Aorta (tissue), 5 donors: ENCODE data around the gene DBNDD2. TPM values are rescaled to one million over a fixed set of nuclear protein-coding genes. Genes with fewer than 3 reads are reported as not detected.

Experiments used
- ATAC-seq: fragments of 200-7000 bp; cut with Tn5 transposase; one replicate; pipeline ENCODE4 v1.9.1; 2022; ENCODE audit warnings: moderate library complexity; ENCODE audit not compliant: low FRiP score
- DNase-seq, 2 donors: peaks; one replicate each; pipeline ENCODE4 v3.0.0-alpha.2; 2020
- H3K27ac ChIP-seq, 2 donors: one replicate each; pipeline ENCODE4 v1.5.1; 2013; ENCODE audit warnings: low read length in 2 of 2, mild to moderate bottlenecking in 2 of 2, moderate library complexity in 2 of 2, control low read depth in 1 of 2, inconsistent platforms in 1 of 2, low read depth in 1 of 2
- H3K27me3 ChIP-seq, 2 donors: one replicate each; pipeline ENCODE4 v1.6.1; 2013; ENCODE audit warnings: control low read depth in 1 of 2, low read length in 1 of 2, mild to moderate bottlenecking in 1 of 2, moderate library complexity in 1 of 2; ENCODE audit not compliant: insufficient read depth in 2 of 2, control insufficient read depth in 1 of 2
- H3K36me3 ChIP-seq, 2 donors: one replicate each; pipeline ENCODE4 v1.6.1; 2013; ENCODE audit warnings: control low read depth in 1 of 2, low read length in 1 of 2, mild to moderate bottlenecking in 1 of 2; ENCODE audit not compliant: insufficient read depth in 2 of 2, control insufficient read depth in 1 of 2
- H3K4me1 ChIP-seq, 2 donors: one replicate each; pipeline ENCODE4 v1.6.1; 2013; ENCODE audit warnings: low read length in 2 of 2, control low read depth in 1 of 2, mild to moderate bottlenecking in 1 of 2, moderate library complexity in 1 of 2; ENCODE audit not compliant: insufficient read depth in 2 of 2, control insufficient read depth in 1 of 2
- H3K4me3 ChIP-seq, 2 donors: one replicate each; pipeline ENCODE4 v1.5.1; 2013; ENCODE audit warnings: low read length in 2 of 2, control low read depth in 1 of 2, mild to moderate bottlenecking in 1 of 2
- H3K9me3 ChIP-seq: one replicate; pipeline ENCODE4 v1.6.1; 2013; ENCODE audit warnings: mild to moderate bottlenecking, low read length; ENCODE audit not compliant: control insufficient read depth
- WGBS, 2 donors: extraction: QIAGEN DNeasy Blood & Tissue Kit; methylation state at CpG; one replicate each; pipeline ENCODE4 v1.1.7; 2013; 5-methylcytosine and 5-hydroxymethylcytosine counted together
- intact Hi-C, 2 donors: fragments of 100-400 bp; cut with DNase I; formaldehyde crosslinking; loops; one replicate each; pipeline versions ENCODE4 v1.14.2 to v1.15.0; 2022
- polyA plus RNA-seq, 2 donors: library from polyadenylated mRNA; stranded (reverse); fragments of 200-250 nt; gene quantifications; one replicate each; pipeline ENCODE4 v1.2.3, GENCODE V29; 2013
- total RNA-seq, 2 donors: library from RNA; stranded (reverse); fragmentation: NEBNext Ultra II Directional; extraction: Animal tissue kit (Norgen Biotek cat#: 25700); gene quantifications; one replicate each; pipeline ENCODE4 v1.2.1, GENCODE V29; 2021
- donor health status: healthy with polysubstance abuse.
- donor health status: Bipolar disorder and iron deficiency.
- donor health status: DM: no; HTN: no; CAD: no.
- donor health status: DM: no; HTN: no; CAD: no.
- donor health status: DM: yes; HTN: yes; CAD: no.

The DBNDD2 gene
- total and polyA plus RNA-seq, 4 donors = 104 to 231 (median 131) TPM

DNA sequence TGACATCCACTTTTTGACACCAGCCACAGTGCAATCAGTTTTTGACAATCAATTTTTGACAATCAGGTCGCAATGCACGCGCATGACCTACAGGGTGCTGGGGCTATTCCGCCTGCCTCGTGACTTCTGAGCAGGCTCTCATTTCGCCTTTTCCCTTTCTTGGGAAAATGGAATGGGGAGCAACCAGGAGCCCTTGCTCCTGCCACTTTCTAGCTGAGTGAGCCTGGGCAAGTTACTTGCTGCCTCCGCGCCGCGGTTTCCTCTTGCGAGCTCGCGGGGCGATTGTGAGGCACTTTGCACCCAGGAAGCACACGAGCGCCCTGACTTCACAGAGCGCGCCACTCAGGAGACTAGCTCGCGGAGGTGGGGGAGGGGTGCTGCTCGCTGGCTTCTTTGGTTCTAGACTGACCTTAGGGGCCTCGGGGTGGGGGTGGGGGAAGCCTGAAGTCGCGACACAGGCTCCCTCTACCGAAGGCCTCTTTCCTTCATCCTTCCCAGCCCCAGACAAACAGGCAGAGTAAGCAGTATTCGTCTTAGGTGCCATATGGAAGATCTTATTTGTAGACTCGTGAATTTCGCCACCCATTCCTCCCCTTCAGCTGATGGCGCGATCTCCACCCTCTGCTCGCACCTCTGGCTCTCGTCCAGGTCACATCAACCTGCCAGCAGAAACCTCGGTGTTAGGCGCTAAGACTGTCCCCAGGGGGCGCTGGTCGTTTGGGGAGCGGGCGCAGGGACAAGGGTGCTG is 34.6 kb upstream of the DBNDD2 start:
- intact Hi-C loops = loop anchor here (1.0 to 5.0 kb wide), 6 partner anchors 33 to 64 kb away; partner anchors contain the start of gene PIGT (in 1 of the 2)
- H3K27me3 ChIP-seq = no peaks in the 10 kb centered on the region
- no peaks in the 10 kb centered on the region for H3K36me3 ChIP-seq
- no peaks in the 10 kb centered on the region for H3K9me3 ChIP-seq
- ATAC-seq (peak; percentile 92), DNase-seq (peak; percentile 95 to 98)
- WGBS, 2 donors = 2 to 4% methylated on average over 38 of the region's 38 CpGs
- H3K4me3 ChIP-seq = peak overlapping the region; percentile 37 to 46
- H3K4me1 ChIP-seq = no peaks in the 10 kb centered on the region
- peak overlapping the region; percentile 44 to 92 for H3K27ac ChIP-seq

DNA sequence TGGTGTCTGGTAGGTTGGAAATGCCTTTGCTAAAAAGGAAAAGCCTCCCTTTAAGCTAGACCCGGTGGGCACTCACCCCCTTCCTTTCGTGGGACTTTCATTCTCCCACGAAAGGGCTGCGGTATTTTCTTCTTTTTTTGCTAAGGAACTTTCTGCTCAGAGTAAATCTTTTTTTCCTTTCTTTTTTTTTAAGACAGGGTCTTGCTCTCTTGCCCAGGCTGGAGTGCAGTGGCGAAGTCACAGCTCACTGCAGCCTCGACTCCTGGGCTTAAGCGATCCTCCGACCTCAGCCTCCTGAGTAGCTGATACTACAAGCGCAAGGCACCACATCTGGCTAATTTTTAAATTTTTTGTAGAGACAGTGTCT is 34.0 kb upstream of the DBNDD2 start:
- DNase-seq (no peak), ATAC-seq (no peak)
- Histone ChIP-seq H3K4me1 (no peaks in the 10 kb centered on the region), H3K36me3 (no peaks in the 10 kb centered on the region), H3K4me3 (no peak overlapping the region), H3K27ac (no peak overlapping the region), H3K9me3 (no peaks in the 10 kb centered on the region), H3K27me3 (no peaks in the 10 kb centered on the region)
- WGBS, 2 donors = 48 to 52% methylated on average over 9 of the region's 9 CpGs
- intact Hi-C loops = loop anchor here (2.0 to 5.0 kb wide), 5 partner anchors 43 to 63 kb away; partner anchors contain the start of gene PIGT (in 1 of the 2)

DNA sequence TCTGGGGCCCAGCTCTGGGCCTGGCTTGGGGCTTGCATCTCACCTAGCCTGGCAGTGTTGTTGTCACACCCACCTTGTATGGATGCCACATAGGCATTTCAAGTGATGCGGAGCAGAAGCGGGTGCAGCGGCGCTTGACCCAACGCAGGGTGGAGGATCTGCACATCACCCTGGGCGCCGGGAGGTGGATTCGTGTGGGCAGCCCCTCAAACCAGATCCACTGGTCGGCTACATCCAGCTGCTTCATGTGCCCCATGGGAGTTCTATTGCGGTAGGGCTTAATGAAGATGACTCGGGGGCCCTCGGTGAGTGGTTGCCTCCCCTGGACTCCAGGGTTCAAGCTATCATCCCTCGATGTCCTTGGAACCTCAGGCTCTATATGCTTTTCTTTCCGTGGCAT is 33.1 kb upstream of the DBNDD2 start:
- Histone ChIP-seq H3K27me3 (no peaks in the 10 kb centered on the region), H3K27ac (peak overlapping the region in 1 of 2 donors; percentile 35), H3K9me3 (no peaks in the 10 kb centered on the region), H3K4me3 (no peak overlapping the region), H3K36me3 (no peaks in the 10 kb centered on the region), H3K4me1 (no peaks in the 10 kb centered on the region)
- intact Hi-C loops = loop anchor here (2.0 to 5.0 kb wide), 5 partner anchors 42 to 62 kb away; partner anchors contain the start of gene PIGT (in 1 of the 2)
- no peak for ATAC-seq
- 82 to 86% methylated on average over 14 of the region's 14 CpGs for WGBS, 2 donors
- DNase-seq = no peak

DNA sequence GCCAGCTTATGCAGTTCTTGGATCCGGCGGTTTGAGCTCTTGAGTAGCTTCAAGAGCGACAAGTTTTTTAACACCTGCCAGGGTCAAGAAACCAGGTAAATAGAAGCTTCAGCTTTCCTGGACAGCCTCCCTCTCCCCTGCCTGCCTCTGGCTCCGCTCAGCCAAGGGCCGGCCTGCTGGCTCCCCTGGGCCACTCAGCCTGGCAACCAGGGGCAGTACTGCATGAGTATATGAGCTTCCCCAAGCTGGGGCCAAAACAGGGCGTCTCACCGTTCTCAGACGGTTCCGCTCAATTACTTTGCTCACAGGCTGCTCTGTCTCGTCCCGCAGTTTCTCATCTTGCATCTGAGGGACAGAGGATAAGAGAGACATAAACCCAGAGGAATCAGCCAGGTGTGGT is 30.8 kb upstream of the DBNDD2 start:
- Histone ChIP-seq H3K27me3 (no peaks in the 10 kb centered on the region), H3K27ac (no peak overlapping the region), H3K4me3 (no peak overlapping the region), H3K4me1 (no peaks in the 10 kb centered on the region), H3K36me3 (no peaks in the 10 kb centered on the region), H3K9me3 (no peaks in the 10 kb centered on the region)
- 85 to 88% methylated on average over 11 of the region's 11 CpGs for WGBS, 2 donors
- DNase-seq = no peak
- intact Hi-C loops = no loop called here
- ATAC-seq = no peak

DNA sequence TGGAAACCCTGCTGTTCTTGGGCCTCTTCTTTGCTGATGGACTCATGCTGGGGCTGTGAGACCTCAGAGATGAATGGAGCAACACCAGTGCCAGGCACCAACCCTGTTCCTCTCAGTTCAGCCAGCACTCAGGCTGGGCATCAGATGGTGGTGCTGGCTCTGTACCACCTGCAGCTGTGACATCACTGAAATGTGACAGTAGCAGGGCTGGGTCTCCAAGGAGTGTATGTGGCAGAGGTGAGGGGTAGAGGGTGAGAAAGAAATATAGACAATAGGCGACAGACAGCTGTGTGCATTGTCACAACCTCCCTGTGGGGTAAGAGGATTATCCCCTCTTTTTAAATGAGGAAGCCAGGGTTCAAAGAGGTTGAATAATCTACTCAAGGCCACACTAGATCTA is 29.9 kb upstream of the DBNDD2 start, which contains the start of gene TP53TG5:
Gene TP53TG5, minus strand, starts transcription at position 135 of the 400 bp plus-strand sequence. Its CDS starts 89 bp downstream, at position 46.
- Histone ChIP-seq H3K4me3 (no peak within 1 kb of the TSS), H3K27ac (no peak within 1 kb of the TSS), H3K36me3 (no peaks in the 10 kb centered on the region), H3K27me3 (no peaks in the 10 kb centered on the region), H3K9me3 (no peaks in the 10 kb centered on the region), H3K4me1 (no peaks in the 10 kb centered on the region)
- ATAC-seq (no peak), DNase-seq (no peak)
- intact Hi-C loops = no loop called here
- WGBS, 2 donors = 92 to 97% methylated on average over 1 of the region's 1 CpG

DNA sequence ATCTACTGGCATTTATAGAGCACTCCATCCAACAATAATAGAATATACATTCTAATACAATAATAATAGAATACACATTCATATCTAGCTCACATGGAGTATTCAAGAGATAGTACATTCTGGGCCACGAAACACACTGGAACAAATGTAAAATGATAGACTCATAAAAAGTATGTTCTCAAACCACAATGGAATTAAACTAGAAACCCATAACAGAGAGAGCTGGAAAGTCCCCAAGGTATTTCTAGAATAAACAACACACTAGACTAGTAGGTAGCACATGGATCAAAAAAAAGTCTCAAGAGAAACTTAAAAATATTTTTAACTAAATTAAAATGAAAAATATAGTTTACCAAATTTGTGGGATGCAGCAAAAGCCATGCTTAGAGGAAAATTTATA is 20.8 kb upstream of the DBNDD2 start:
- no peak overlapping the region for H3K4me3 ChIP-seq
- ATAC-seq = no peak
- no peaks in the 10 kb centered on the region for H3K4me1 ChIP-seq
- intact Hi-C loops = no loop called here
- H3K9me3 ChIP-seq = no peaks in the 10 kb centered on the region
- no peaks in the 10 kb centered on the region for H3K27me3 ChIP-seq
- WGBS, 2 donors = 91 to 95% methylated on average over 1 of the region's 1 CpG
- no peaks in the 10 kb centered on the region for H3K36me3 ChIP-seq
- DNase-seq = no peak
- no peak overlapping the region for H3K27ac ChIP-seq

DNA sequence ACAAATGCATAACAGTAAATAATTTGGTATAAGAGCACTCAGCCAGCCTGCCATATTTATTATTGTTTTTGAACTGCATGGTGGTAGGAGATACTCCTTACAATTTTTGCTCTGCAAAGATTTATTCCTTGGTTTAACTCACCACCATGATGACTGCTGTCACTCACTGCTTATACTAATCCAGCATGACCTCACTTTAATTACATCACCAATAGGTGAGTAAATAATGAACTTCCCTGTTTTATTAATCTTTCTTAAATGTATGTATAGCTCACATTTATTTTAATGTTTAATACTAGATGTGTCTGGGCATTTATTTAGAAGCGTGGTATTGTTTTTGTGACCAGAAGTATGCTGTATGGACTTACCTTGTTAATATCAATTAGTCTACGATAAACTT is 17.2 kb upstream of the DBNDD2 start:
- no peaks in the 10 kb centered on the region for H3K4me1 ChIP-seq
- no peak overlapping the region for H3K27ac ChIP-seq
- no peaks in the 10 kb centered on the region for H3K36me3 ChIP-seq
- 93 to 97% methylated on average over 2 of the region's 2 CpGs for WGBS, 2 donors
- H3K27me3 ChIP-seq = no peaks in the 10 kb centered on the region
- DNase-seq = no peak
- ATAC-seq = no peak
- H3K4me3 ChIP-seq = no peak overlapping the region
- H3K9me3 ChIP-seq = no peaks in the 10 kb centered on the region
- intact Hi-C loops = no loop called here

DNA sequence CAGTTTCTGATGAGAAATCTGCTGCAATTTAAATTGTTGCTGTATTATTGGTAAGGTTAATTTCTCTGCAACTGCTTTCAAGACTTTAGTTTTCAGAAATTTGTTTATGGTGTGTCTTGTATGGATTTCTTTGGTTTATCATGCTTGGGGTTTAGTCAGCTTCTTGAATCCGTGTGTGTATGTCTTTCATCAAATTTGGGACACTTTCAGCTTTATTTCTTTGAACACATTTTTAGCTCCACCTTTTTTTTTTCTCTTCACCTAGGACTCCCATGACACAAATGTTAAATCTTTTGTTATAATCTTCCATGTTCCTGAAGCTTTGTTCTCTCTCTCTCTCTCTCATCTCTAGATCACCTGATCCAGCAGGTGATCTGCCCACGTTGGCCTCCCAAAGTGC is 16.5 kb upstream of the DBNDD2 start:
- Histone ChIP-seq H3K36me3 (no peaks in the 10 kb centered on the region), H3K27ac (no peak overlapping the region), H3K4me3 (no peak overlapping the region), H3K9me3 (no peaks in the 10 kb centered on the region), H3K4me1 (no peaks in the 10 kb centered on the region), H3K27me3 (no peaks in the 10 kb centered on the region)
- 64 to 74% methylated on average over 2 of the region's 2 CpGs for WGBS, 2 donors
- intact Hi-C loops = no loop called here
- no peak for DNase-seq
- no peak for ATAC-seq

DNA sequence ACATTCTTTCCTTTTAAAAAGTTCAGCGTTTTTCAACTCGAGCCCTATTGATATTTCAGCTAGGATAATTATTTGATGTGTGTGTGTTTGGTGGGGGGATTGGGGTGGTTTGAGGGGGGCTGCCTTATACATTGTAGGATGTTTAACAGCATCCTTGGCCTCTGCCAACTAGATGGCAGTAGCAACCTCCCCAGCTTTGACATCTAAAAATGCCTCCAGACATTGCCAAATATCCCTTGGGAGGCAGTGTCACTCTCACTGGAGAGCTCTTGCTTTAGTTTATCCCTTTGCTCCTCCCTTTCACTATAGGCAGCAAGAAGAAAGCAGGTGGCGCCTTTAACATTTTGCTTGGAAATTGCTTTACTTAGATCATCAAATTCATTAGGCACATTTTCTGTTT is 15.4 kb upstream of the DBNDD2 start:
- no peaks in the 10 kb centered on the region for H3K4me1 ChIP-seq
- no peaks in the 10 kb centered on the region for H3K27me3 ChIP-seq
- no peaks in the 10 kb centered on the region for H3K36me3 ChIP-seq
- intact Hi-C loops = no loop called here
- 80 to 83% methylated on average over 3 of the region's 3 CpGs for WGBS, 2 donors
- H3K27ac ChIP-seq = no peak overlapping the region
- no peak overlapping the region for H3K4me3 ChIP-seq
- H3K9me3 ChIP-seq = no peaks in the 10 kb centered on the region
- ATAC-seq = no peak
- no peak for DNase-seq
